SK-N-SH (cell line): Measurements from ENCODE around the gene C4orf36. TPM values are rescaled to one million over a fixed set of nuclear protein-coding genes. Genes with fewer than 3 reads are reported as not detected.

Source experiments
- CTCF ChIA-PET: fragments of 300-600, 350-600 bp; formaldehyde crosslinking; extraction: SDS; loops from one replicate; lab custom pipeline; 2021; lab: Yijun Ruan, JAX
- POLR2A ChIA-PET: fragments of 350-600 bp; sonication (Branson Sonifier 250); formaldehyde crosslinking; extraction: SDS; loops from one replicate; lab custom pipeline; 2020; ENCODE audit warnings: antibody characterized with exemption, inconsistent platforms; lab: Yijun Ruan, JAX
- DNase-seq: peaks from one replicate; pipeline ENCODE4 v3.0.0; 2012
- H2AFZ ChIP-seq: fragments of 200-600 bp; sonication (generic); 2 replicates; pipeline ENCODE4 v1.8.1; 2016; ENCODE audit warnings: antibody characterized with exemption, mild to moderate bottlenecking, low read depth
- H3F3A ChIP-seq: fragments of 200-600 bp; sonication (generic); replicated peaks from 2 replicates; pipeline ENCODE3; 2016; ENCODE audit warnings: antibody characterized with exemption, mild to moderate bottlenecking; ENCODE audit not compliant: insufficient read depth
- H3K27ac ChIP-seq, 2 experiments: fragments of 200-500 bp in 1 of 2; fragments of 200-600 bp in 1 of 2; sonication (Bioruptor generic) in 1 of 2; sonication (generic), shearing (Covaris generic) in 1 of 2; 2 replicates each; pipeline versions ENCODE4 v1.5.1 to v1.6.1; 2014 to 2016; ENCODE audit warnings: low read depth in 2 of 2, inconsistent platforms in 1 of 2, low read length in 1 of 2, mild to moderate bottlenecking in 1 of 2, mixed read lengths in 1 of 2
- H3K27me3 ChIP-seq: fragments of 200-600 bp; sonication (generic), shearing (Covaris generic); 2 replicates; pipeline ENCODE4 v1.6.1; 2016; ENCODE audit warnings: mixed run types; ENCODE audit not compliant: insufficient read depth
- H3K36me3 ChIP-seq, 2 experiments: fragments of 200-500 bp in 1 of 2; fragments of 200-600 bp in 1 of 2; sonication (Bioruptor generic) in 1 of 2; sonication (generic) in 1 of 2; replicated peaks in 1 of 2; 2 replicates each; pipeline versions ENCODE3 to v1.5.1; 2014 to 2016; ENCODE audit warnings: low read length in 1 of 2, mild to moderate bottlenecking in 1 of 2; ENCODE audit not compliant: insufficient read depth in 2 of 2, control insufficient read depth in 1 of 2
- H3K4me1 ChIP-seq, 2 experiments: fragments of 200-500 bp in 1 of 2; fragments of 200-600 bp in 1 of 2; sonication (Bioruptor generic) in 1 of 2; sonication (generic), shearing (Covaris generic) in 1 of 2; 2 replicates each; pipeline versions ENCODE4 v1.5.1 to v1.6.1; 2014 to 2016; ENCODE audit warnings: low read depth in 1 of 2, low read length in 1 of 2, mixed run types in 1 of 2; ENCODE audit not compliant: insufficient read depth in 2 of 2, control insufficient read depth in 1 of 2
- H3K4me2 ChIP-seq: fragments of 200-600 bp; sonication (generic), shearing (Covaris generic); 2 replicates; pipeline ENCODE4 v1.6.1; 2017; ENCODE audit warnings: mixed run types
- H3K4me3 ChIP-seq, 2 experiments: fragments of 200-500 bp in 1 of 2; fragments of 200-600 bp in 1 of 2; sonication (Bioruptor generic) in 1 of 2; sonication (generic), shearing (Covaris generic) in 1 of 2; 2 replicates each; pipeline versions ENCODE4 v1.5.1 to v1.8.1; 2014 to 2016; ENCODE audit warnings: low read depth in 2 of 2, inconsistent platforms in 1 of 2, low read length in 1 of 2, mild to moderate bottlenecking in 1 of 2, mixed read lengths in 1 of 2, moderate library complexity in 1 of 2
- H3K79me2 ChIP-seq: fragments of 200-600 bp; sonication (generic); 2 replicates; pipeline ENCODE4 v1.8.1; 2017; ENCODE audit warnings: mild to moderate bottlenecking; ENCODE audit not compliant: insufficient read depth
- H3K9ac ChIP-seq: fragments of 200-600 bp; sonication (generic); 2 replicates; pipeline ENCODE4 v1.6.1; 2017; ENCODE audit warnings: mixed run types
- H3K9me2 ChIP-seq: fragments of 200-600 bp; sonication (generic); 2 replicates; pipeline ENCODE4 v1.6.1; 2017; ENCODE audit warnings: mixed run types
- H3K9me3 ChIP-seq: fragments of 200-600 bp; sonication (generic); 2 replicates; pipeline ENCODE4 v1.6.1; 2017; ENCODE audit warnings: mixed run types, mild to moderate bottlenecking, moderate library complexity
- H4K20me1 ChIP-seq: fragments of 200-600 bp; sonication (generic); 2 replicates; pipeline ENCODE4 v1.6.1; 2017; ENCODE audit warnings: mild to moderate bottlenecking, mixed run types; ENCODE audit not compliant: insufficient read depth
- CHD2 ChIP-seq: fragments of 150-350 bp; IDR thresholded peaks from 2 replicates; pipeline ENCODE4 v1.6.1; 2018; ENCODE audit warnings: low read length; ENCODE audit not compliant: partially characterized antibody
- ELF1 ChIP-seq: IDR thresholded peaks from 2 replicates; pipeline ENCODE4 v1.4.0; 2012
- FOSL2 ChIP-seq: IDR thresholded peaks from 2 replicates; pipeline ENCODE4 v1.4.0; 2012; ENCODE audit warnings: low read depth, mild to moderate bottlenecking, moderate library complexity, borderline replicate concordance
- JUND ChIP-seq: IDR thresholded peaks from 2 replicates; pipeline ENCODE4 v1.4.0; 2012
- MEF2A ChIP-seq: IDR thresholded peaks from 2 replicates; pipeline ENCODE4 v1.4.0; 2012; ENCODE audit warnings: low read depth, borderline replicate concordance
- MXI1 ChIP-seq: IDR thresholded peaks from 2 replicates; pipeline ENCODE4 v1.6.1; 2012; ENCODE audit warnings: mild to moderate bottlenecking, low read depth, low read length, improper control_type of control experiment
- NFIC ChIP-seq: IDR thresholded peaks from 2 replicates; pipeline ENCODE4 v1.4.0; 2012; ENCODE audit warnings: borderline replicate concordance
- SIN3A ChIP-seq: IDR thresholded peaks from 2 replicates; pipeline ENCODE4 v1.6.1; 2012; ENCODE audit warnings: low read depth, mild to moderate bottlenecking, low read length, moderate library complexity, borderline replicate concordance
- TAF1 ChIP-seq: IDR thresholded peaks from 2 replicates; pipeline ENCODE4 v1.6.1; 2012; ENCODE audit warnings: low read depth, mild to moderate bottlenecking, low read length, moderate library complexity, borderline replicate concordance
- TCF12 ChIP-seq: IDR thresholded peaks from 2 replicates; pipeline ENCODE4 v1.4.0; 2012
- TEAD4 ChIP-seq: IDR thresholded peaks from 2 replicates; pipeline ENCODE4 v1.4.0; 2012; ENCODE audit warnings: mild to moderate bottlenecking, borderline replicate concordance; ENCODE audit not compliant: insufficient read depth
- WGBS: methylation state at CpG from one replicate; pipeline ENCODE4 v1.1.6; 2017; ENCODE audit warnings: low lambda C conversion rate; 5-methylcytosine and 5-hydroxymethylcytosine counted together
- polyA plus RNA-seq, 3 experiments: library from polyadenylated mRNA; depleted of rRNA; stranded (reverse); fragments of >200 nt; gene quantifications; 2 replicates each; pipeline ENCODE4 v1.2.3, GENCODE V29; 2012
- TF ChIP-seq, protein P1 (sequence below): IDR thresholded peaks from 2 replicates; pipeline ENCODE4; 2012
- TF ChIP-seq, protein P2 (sequence below): fragments of 150-350 bp; IDR thresholded peaks from 2 replicates; pipeline ENCODE4 v1.6.1; 2017; ENCODE audit warnings: antibody characterized with exemption, low read length, low read depth, borderline replicate concordance
- TF ChIP-seq, protein P3 (sequence below): fragments of 200-600 bp; sonication (generic); IDR thresholded peaks from 2 replicates; pipeline ENCODE4 v1.6.1; 2017; ENCODE audit warnings: antibody characterized with exemption, mild to moderate bottlenecking, moderate library complexity
- TF ChIP-seq, protein P4 (sequence below): IDR thresholded peaks from 2 replicates; pipeline ENCODE4 v1.6.1; 2012; ENCODE audit warnings: mild to moderate bottlenecking, low read depth, low read length, moderate library complexity
- TF ChIP-seq, protein P5 (sequence below): IDR thresholded peaks from 2 replicates; pipeline ENCODE4 v1.4.0; 2012; ENCODE audit warnings: low read depth
- TF ChIP-seq, protein P6 (sequence below): fragments of 150-350 bp; IDR thresholded peaks from 2 replicates; pipeline ENCODE4 v1.6.1; 2016; ENCODE audit warnings: mild to moderate bottlenecking, low read depth, low read length

Gene C4orf36
- polyA plus RNA-seq, 1 of the 3 experiments (the other 2 are of a cell fraction): 0.71 TPM

DNA sequence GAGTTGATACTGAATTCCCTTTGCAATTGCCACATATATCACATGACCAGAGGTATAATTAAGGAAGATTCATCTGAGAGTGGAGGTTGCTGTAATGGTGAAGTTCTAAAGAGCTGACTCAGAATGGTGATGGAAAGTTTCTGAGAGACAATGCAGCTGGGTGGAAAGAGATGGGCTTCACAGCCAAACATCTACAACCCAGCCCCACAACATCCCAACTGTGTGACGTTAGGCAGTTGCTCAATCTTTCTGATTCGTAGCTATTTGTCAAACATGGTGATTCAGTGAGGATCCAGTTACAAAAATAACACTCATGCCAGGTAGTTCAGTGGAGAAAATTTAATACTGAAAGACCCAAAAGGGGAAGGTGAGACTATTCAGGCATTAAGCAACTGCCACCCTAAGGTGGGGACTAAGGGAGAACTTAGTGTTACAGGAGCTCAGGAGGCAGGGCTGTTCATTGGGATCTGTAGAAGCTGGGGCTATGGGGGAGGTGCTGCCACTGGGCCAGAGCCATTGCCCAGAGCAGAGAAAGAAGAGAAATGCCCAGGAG, 35.7 kb upstream of the C4orf36 start:
- Histone ChIP-seq H3K9ac (no peak overlapping the region), H3K36me3 (no peaks in the 10 kb centered on the region), H3K4me3 (no peak overlapping the region), H3K4me1 (peaks cover 0 to 3% of the 10 kb centered on the region in 2 experiments; a peak in 1 of 4 replicates), H3K9me2 (no peaks in the 10 kb centered on the region), H2AFZ (no peak overlapping the region), H4K20me1 (no peaks in the 10 kb centered on the region), H3K27me3 (no peaks in the 10 kb centered on the region), H3K79me2 (no peaks in the 10 kb centered on the region), H3K4me2 (no peak overlapping the region), H3K9me3 (no peaks in the 10 kb centered on the region), H3K27ac (no peak overlapping the region; a peak in 1 of 4 replicates), H3F3A (no peaks in the 10 kb centered on the region)
- CTCF ChIA-PET: interaction anchor here (1.2 to 4.4 kb wide), 2 partner anchors 32 to 166 kb away, joined by 4 to 23 read pairs; no protein-coding TSS in a partner anchor
- DNase-seq: no peak
- 10% methylated on average over 2 of the region's 2 CpGs for WGBS
- TF ChIP-seq, protein P1, sequence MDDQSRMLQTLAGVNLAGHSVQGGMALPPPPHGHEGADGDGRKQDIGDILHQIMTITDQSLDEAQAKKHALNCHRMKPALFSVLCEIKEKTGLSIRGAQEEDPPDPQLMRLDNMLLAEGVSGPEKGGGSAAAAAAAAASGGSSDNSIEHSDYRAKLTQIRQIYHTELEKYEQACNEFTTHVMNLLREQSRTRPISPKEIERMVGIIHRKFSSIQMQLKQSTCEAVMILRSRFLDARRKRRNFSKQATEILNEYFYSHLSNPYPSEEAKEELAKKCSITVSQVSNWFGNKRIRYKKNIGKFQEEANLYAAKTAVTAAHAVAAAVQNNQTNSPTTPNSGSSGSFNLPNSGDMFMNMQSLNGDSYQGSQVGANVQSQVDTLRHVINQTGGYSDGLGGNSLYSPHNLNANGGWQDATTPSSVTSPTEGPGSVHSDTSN: peak; percentile 58
- TF ChIP-seq TCF12 (peak; percentile 32; the same call in 1 of the 2 replicates), MEF2A (no peak), JUND (peak; percentile 33; the same call in 1 of the 2 replicates), MXI1 (no peak), NFIC (peak; percentile 9; the same call in 1 of the 2 replicates), FOSL2 (peak; percentile 29; the same call in 1 of the 2 replicates)
- POLR2A ChIA-PET: no interaction called here

DNA sequence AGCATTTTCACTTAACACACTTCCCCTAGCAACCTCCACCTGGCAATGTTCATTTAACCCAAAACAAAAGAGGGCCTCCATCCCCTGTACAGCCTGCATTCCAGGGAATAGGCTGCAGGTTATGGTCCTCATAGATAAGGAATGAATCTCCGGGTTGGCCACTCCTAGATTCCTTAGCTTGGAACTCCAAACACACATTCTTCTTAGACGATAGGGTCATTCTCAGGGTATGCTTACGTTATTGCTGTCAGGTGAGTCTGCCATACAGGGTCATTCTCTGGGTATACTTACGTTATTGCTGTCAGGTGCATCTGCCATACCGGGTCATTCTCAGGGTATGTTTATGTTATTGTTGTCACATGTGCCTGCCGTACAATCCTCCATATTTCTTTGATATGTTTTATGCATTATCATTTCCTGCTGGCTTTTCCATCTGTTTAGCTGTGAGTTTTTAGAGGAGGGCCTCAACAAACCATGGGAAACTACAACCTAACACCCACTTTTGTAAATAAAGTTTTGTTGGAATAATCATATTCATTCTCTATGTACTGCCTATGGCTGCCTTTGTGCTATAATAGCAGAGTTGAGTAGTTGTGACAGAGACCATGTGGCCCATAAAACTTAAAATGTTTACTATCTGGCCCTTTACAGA, 34.3 kb upstream of the C4orf36 start:
- CTCF ChIA-PET: interaction anchor here (1.4 to 4.4 kb wide), 2 partner anchors 167 to 224 kb away, joined by 6 to 23 read pairs; no protein-coding TSS in a partner anchor
- no peak overlapping the region for H3K4me3 ChIP-seq
- H3K9me3 ChIP-seq: no peaks in the 10 kb centered on the region
- DNase-seq: no peak
- no peaks in the 10 kb centered on the region for H3K79me2 ChIP-seq
- no peaks in the 10 kb centered on the region for H3K9me2 ChIP-seq
- WGBS: 89% methylated on average over 5 of the region's 6 CpGs
- H3K36me3 ChIP-seq: no peaks in the 10 kb centered on the region
- no peaks in the 10 kb centered on the region for H4K20me1 ChIP-seq
- H3F3A ChIP-seq: no peaks in the 10 kb centered on the region
- H3K27ac ChIP-seq: no peak overlapping the region
- no peak overlapping the region for H3K4me2 ChIP-seq
- H3K27me3 ChIP-seq: no peaks in the 10 kb centered on the region
- POLR2A ChIA-PET: no interaction called here
- no peak overlapping the region for H2AFZ ChIP-seq
- no peak overlapping the region for H3K9ac ChIP-seq
- peaks cover 0 to 3% of the 10 kb centered on the region in 2 experiments; a peak in 1 of 4 replicates for H3K4me1 ChIP-seq
- TF ChIP-seq, protein P2, sequence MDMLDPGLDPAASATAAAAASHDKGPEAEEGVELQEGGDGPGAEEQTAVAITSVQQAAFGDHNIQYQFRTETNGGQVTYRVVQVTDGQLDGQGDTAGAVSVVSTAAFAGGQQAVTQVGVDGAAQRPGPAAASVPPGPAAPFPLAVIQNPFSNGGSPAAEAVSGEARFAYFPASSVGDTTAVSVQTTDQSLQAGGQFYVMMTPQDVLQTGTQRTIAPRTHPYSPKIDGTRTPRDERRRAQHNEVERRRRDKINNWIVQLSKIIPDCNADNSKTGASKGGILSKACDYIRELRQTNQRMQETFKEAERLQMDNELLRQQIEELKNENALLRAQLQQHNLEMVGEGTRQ: no peak
- TF ChIP-seq, protein P3, sequence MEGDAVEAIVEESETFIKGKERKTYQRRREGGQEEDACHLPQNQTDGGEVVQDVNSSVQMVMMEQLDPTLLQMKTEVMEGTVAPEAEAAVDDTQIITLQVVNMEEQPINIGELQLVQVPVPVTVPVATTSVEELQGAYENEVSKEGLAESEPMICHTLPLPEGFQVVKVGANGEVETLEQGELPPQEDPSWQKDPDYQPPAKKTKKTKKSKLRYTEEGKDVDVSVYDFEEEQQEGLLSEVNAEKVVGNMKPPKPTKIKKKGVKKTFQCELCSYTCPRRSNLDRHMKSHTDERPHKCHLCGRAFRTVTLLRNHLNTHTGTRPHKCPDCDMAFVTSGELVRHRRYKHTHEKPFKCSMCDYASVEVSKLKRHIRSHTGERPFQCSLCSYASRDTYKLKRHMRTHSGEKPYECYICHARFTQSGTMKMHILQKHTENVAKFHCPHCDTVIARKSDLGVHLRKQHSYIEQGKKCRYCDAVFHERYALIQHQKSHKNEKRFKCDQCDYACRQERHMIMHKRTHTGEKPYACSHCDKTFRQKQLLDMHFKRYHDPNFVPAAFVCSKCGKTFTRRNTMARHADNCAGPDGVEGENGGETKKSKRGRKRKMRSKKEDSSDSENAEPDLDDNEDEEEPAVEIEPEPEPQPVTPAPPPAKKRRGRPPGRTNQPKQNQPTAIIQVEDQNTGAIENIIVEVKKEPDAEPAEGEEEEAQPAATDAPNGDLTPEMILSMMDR: no peak
- TF ChIP-seq SIN3A: no peak
- no peak for TF ChIP-seq JUND
- TF ChIP-seq, protein P4, sequence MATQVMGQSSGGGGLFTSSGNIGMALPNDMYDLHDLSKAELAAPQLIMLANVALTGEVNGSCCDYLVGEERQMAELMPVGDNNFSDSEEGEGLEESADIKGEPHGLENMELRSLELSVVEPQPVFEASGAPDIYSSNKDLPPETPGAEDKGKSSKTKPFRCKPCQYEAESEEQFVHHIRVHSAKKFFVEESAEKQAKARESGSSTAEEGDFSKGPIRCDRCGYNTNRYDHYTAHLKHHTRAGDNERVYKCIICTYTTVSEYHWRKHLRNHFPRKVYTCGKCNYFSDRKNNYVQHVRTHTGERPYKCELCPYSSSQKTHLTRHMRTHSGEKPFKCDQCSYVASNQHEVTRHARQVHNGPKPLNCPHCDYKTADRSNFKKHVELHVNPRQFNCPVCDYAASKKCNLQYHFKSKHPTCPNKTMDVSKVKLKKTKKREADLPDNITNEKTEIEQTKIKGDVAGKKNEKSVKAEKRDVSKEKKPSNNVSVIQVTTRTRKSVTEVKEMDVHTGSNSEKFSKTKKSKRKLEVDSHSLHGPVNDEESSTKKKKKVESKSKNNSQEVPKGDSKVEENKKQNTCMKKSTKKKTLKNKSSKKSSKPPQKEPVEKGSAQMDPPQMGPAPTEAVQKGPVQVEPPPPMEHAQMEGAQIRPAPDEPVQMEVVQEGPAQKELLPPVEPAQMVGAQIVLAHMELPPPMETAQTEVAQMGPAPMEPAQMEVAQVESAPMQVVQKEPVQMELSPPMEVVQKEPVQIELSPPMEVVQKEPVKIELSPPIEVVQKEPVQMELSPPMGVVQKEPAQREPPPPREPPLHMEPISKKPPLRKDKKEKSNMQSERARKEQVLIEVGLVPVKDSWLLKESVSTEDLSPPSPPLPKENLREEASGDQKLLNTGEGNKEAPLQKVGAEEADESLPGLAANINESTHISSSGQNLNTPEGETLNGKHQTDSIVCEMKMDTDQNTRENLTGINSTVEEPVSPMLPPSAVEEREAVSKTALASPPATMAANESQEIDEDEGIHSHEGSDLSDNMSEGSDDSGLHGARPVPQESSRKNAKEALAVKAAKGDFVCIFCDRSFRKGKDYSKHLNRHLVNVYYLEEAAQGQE: no peak
- TF ChIP-seq CHD2: no peak
- TF ChIP-seq NFIC: no peak
- no peak for TF ChIP-seq TAF1
- TF ChIP-seq, protein P5, sequence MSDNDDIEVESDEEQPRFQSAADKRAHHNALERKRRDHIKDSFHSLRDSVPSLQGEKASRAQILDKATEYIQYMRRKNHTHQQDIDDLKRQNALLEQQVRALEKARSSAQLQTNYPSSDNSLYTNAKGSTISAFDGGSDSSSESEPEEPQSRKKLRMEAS: no peak
- no peak for TF ChIP-seq TEAD4
- no peak for TF ChIP-seq ELF1
- TF ChIP-seq, protein P6, sequence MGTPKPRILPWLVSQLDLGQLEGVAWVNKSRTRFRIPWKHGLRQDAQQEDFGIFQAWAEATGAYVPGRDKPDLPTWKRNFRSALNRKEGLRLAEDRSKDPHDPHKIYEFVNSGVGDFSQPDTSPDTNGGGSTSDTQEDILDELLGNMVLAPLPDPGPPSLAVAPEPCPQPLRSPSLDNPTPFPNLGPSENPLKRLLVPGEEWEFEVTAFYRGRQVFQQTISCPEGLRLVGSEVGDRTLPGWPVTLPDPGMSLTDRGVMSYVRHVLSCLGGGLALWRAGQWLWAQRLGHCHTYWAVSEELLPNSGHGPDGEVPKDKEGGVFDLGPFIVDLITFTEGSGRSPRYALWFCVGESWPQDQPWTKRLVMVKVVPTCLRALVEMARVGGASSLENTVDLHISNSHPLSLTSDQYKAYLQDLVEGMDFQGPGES: no peak
